B cell (primary cell): ENCODE measurements around the gene QSOX1.

ENCODE experiments used
- EZH2 ChIP-seq: IDR thresholded peaks from 2 replicates; pipeline ENCODE4 v1.6.1; 2012; ENCODE audit warnings: borderline replicate concordance, low read depth, mild to moderate bottlenecking, moderate library complexity, low read length; ENCODE audit not compliant: insufficient read depth, poor library complexity, severe bottlenecking
- TF ChIP-seq, protein P1 (sequence below): fragments of 200-600 bp; IDR thresholded peaks from one replicate; pipeline ENCODE4 v1.8.0; 2022; ENCODE audit warnings: antibody characterized with exemption, mild to moderate bottlenecking

DNA sequence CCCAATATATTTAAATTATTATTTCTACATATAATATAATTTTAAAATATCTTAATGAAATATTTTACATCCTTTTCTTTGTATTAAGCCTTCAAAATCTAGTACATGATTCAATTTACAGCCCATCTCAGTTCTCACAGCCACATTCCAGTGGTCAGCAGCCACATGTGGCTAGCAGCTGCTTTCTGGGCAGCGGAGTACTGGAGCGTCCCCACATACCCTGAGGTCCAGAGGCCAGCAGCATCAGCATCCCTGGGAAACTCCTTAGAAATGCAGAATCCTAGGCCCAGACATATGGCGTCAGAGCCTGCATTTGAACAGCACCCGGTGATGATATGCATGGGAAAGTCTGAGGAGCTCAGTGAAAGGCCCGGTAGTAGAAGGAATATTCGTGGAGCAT, 66.8 kb downstream of the QSOX1 start:
- TF ChIP-seq, protein P1, sequence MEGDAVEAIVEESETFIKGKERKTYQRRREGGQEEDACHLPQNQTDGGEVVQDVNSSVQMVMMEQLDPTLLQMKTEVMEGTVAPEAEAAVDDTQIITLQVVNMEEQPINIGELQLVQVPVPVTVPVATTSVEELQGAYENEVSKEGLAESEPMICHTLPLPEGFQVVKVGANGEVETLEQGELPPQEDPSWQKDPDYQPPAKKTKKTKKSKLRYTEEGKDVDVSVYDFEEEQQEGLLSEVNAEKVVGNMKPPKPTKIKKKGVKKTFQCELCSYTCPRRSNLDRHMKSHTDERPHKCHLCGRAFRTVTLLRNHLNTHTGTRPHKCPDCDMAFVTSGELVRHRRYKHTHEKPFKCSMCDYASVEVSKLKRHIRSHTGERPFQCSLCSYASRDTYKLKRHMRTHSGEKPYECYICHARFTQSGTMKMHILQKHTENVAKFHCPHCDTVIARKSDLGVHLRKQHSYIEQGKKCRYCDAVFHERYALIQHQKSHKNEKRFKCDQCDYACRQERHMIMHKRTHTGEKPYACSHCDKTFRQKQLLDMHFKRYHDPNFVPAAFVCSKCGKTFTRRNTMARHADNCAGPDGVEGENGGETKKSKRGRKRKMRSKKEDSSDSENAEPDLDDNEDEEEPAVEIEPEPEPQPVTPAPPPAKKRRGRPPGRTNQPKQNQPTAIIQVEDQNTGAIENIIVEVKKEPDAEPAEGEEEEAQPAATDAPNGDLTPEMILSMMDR, result no peak
- TF ChIP-seq EZH2, result no peak
